Measurements from ENCODE around the gene HSPA12B. TPM values are rescaled to one million over a fixed set of nuclear protein-coding genes. Genes with fewer than 3 reads are reported as not detected.

Gene HSPA12B
- total and polyA plus RNA-seq, 2 of the 13 experiments (the other 11 are each of a cell fraction or from before 2014, with no cell fraction given): 0.01 TPM; not detected in 1

DNA sequence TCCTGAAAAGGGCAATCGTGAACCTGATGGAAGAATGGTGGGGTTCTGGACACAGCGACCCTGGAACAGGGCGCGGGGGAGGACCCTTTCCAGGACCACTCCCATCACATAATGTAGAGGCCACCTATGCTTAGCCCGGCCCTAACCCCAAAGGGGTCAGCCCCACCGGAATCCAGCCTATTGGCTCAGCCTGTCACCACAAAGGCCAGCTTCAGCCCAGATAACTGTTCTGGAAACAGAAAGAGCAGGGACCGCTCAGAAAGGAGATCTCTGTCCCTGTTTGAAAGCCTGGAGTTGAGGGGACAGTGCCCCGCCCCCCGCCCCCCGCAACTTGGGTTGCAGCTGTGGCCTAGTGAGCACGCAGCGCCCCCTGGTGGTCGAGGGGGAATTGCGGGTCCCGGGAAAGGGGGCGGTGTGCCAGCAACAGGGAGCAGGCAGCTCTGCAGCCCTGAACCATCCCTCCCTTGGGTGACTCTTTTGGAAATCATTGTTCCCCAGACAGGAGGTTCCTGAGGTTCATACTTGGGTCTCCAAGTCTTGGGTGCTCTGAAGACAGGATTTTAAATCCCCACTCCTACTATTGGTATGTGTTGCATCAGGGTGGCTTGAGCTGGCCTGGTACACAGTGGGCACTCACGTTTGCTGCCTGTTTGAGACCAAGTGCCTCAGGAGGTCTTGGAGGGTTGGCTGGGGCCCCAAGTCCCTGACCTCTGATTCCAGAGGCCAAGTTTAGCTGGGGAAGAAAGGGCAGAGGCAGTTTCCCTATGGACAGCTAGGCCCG is 21.6 kb upstream of the HSPA12B start (continued):
- no peak for TF ChIP-seq SP1 (IDR thresholded peaks at IDR 0.05)
- peak; percentile 56; the same call in 1 of the 2 replicates for TF ChIP-seq SP1 (CRISPR knock-in tag; IDR thresholded peaks at IDR 0.05)
- TF ChIP-seq ZFP36L1 (CRISPR knock-in tag; IDR thresholded peaks at IDR 0.05): no peak
- no peak for TF ChIP-seq RBM39 (IDR thresholded peaks at IDR 0.05; ENCODE audit: low read depth, low read length, poor library complexity, severe bottlenecking)
- TF ChIP-seq YEATS2 (CRISPR knock-in tag; IDR thresholded peaks at IDR 0.05; ENCODE audit: borderline replicate concordance): 0 out of 2 replicates have a peak, but pooled peaks have one; percentile 24
- TF ChIP-seq ZMYM2 (CRISPR knock-in tag; IDR thresholded peaks at IDR 0.05): no peak
- TF ChIP-seq PHB2 (IDR thresholded peaks at IDR 0.05; ENCODE audit: partially characterized antibody): no peak
- TF ChIP-seq ZNF333 (CRISPR knock-in tag; IDR thresholded peaks at IDR 0.05; ENCODE audit: borderline replicate concordance): no peak
- no peak for TF ChIP-seq RORA (CRISPR knock-in tag; IDR thresholded peaks at IDR 0.05)
- TF ChIP-seq, protein P1, sequence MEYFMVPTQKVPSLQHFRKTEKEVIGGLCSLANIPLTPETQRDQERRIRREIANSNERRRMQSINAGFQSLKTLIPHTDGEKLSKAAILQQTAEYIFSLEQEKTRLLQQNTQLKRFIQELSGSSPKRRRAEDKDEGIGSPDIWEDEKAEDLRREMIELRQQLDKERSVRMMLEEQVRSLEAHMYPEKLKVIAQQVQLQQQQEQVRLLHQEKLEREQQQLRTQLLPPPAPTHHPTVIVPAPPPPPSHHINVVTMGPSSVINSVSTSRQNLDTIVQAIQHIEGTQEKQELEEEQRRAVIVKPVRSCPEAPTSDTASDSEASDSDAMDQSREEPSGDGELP (IDR thresholded peaks at IDR 0.05; ENCODE audit: borderline replicate concordance, low read depth): peak; percentile 59; the same call in 1 of the 2 replicates
- TF ChIP-seq DMTF1 (CRISPR knock-in tag; IDR thresholded peaks at IDR 0.05): no peak
- TF ChIP-seq NR2F1 (CRISPR knock-in tag; IDR thresholded peaks at IDR 0.05): no peak
- TF ChIP-seq EHMT2 (IDR thresholded peaks at IDR 0.05; ENCODE audit: borderline replicate concordance, low read depth, low read length): no peak
- TF ChIP-seq SAP130 (CRISPR knock-in tag; IDR thresholded peaks at IDR 0.05; ENCODE audit: low read depth): 0 out of 2 replicates have a peak, but pooled peaks have one; percentile 16
- no peak for TF ChIP-seq ZNF510 (CRISPR knock-in tag; IDR thresholded peaks at IDR 0.05; ENCODE audit: low read depth)
- TF ChIP-seq, protein P2, sequence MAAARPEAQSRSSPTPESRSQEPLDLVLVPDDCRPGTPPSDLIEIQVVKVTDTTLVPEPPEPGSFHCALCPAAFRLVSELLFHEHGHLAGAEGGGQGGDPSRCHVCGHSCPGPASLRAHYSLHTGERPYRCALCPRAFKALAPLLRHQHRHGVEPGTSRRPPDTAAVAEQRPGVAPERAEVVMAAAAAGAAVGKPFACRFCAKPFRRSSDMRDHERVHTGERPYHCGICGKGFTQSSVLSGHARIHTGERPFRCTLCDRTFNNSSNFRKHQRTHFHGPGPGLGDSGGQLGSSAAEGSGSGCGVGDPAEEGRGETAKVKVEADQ (CRISPR knock-in tag; IDR thresholded peaks at IDR 0.05; ENCODE audit: borderline replicate concordance): 0 out of 2 replicates have a peak, but pooled peaks have one; percentile 48
- TF ChIP-seq KDM3A (CRISPR knock-in tag; IDR thresholded peaks at IDR 0.05; ENCODE audit: low read depth): 0 out of 2 replicates have a peak, but pooled peaks have one; percentile 56
- TF ChIP-seq IKZF1 (IDR thresholded peaks at IDR 0.05): no peak
- no peak for TF ChIP-seq ZNF354B (CRISPR knock-in tag; IDR thresholded peaks at IDR 0.05)
- no peak for TF ChIP-seq KLF11 (CRISPR knock-in tag; IDR thresholded peaks at IDR 0.05)
- TF ChIP-seq TSC22D2 (CRISPR knock-in tag; IDR thresholded peaks at IDR 0.05; ENCODE audit: borderline replicate concordance): peak; percentile 75; the same call in 1 of the 2 replicates
- TF ChIP-seq, protein P3, sequence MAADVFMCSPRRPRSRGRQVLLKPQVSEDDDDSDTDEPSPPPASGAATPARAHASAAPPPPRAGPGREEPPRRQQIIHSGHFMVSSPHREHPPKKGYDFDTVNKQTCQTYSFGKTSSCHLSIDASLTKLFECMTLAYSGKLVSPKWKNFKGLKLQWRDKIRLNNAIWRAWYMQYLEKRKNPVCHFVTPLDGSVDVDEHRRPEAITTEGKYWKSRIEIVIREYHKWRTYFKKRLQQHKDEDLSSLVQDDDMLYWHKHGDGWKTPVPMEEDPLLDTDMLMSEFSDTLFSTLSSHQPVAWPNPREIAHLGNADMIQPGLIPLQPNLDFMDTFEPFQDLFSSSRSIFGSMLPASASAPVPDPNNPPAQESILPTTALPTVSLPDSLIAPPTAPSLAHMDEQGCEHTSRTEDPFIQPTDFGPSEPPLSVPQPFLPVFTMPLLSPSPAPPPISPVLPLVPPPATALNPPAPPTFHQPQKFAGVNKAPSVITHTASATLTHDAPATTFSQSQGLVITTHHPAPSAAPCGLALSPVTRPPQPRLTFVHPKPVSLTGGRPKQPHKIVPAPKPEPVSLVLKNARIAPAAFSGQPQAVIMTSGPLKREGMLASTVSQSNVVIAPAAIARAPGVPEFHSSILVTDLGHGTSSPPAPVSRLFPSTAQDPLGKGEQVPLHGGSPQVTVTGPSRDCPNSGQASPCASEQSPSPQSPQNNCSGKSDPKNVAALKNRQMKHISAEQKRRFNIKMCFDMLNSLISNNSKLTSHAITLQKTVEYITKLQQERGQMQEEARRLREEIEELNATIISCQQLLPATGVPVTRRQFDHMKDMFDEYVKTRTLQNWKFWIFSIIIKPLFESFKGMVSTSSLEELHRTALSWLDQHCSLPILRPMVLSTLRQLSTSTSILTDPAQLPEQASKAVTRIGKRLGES (CRISPR knock-in tag; IDR thresholded peaks at IDR 0.05; ENCODE audit: borderline replicate concordance): no peak
- 0 out of 2 replicates have a peak, but pooled peaks have one; percentile 15 for TF ChIP-seq HOXA3 (CRISPR knock-in tag; IDR thresholded peaks at IDR 0.05)
- TF ChIP-seq FLYWCH1 (CRISPR knock-in tag; IDR thresholded peaks at IDR 0.05): no peak

Measured in HepG2 (cell line).